Colonic mucosa (tissue), 4 donors: ENCODE results near the gene RPUSD1. TPM values are rescaled to one million over a fixed set of nuclear protein-coding genes. Genes with fewer than 3 reads are reported as not detected.
"Not testable (repeated sequence)": the region's sequence is repeated elsewhere in the genome, so short reads cannot be mapped to it uniquely, and the experiment has no call there.

Experiments
- DNase-seq: peaks from one replicate; pipeline ENCODE4 v3.0.0-alpha.2; 2020
- H3K27ac ChIP-seq: fragments of 200-600 bp; one replicate; pipeline ENCODE4 v1.8.0; 2021
- H3K27me3 ChIP-seq: fragments of 200-600 bp; one replicate; pipeline ENCODE4 v1.8.0; 2021
- H3K36me3 ChIP-seq: fragments of 200-600 bp; one replicate; pipeline ENCODE4 v1.8.0; 2021
- H3K4me1 ChIP-seq: fragments of 200-600 bp; one replicate; pipeline ENCODE4 v1.8.0; 2021; ENCODE audit warnings: mild to moderate bottlenecking
- H3K4me3 ChIP-seq: fragments of 200-600 bp; one replicate; pipeline ENCODE4 v1.8.0; 2021
- H3K9ac ChIP-seq, 2 donors: one replicate each; pipeline ENCODE4 v1.7.0; 2013; ENCODE audit warnings: control low read depth in 2 of 2, low read depth in 2 of 2, low read length in 2 of 2
- H3K9me3 ChIP-seq: fragments of 200-600 bp; one replicate; pipeline ENCODE4 v1.8.0; 2021
- intact Hi-C: fragments of 100-400 bp; cut with DNase I; formaldehyde crosslinking; loops from one replicate; pipeline ENCODE4 v1.14.1; 2022
- total RNA-seq, 2 donors: library from RNA; stranded (reverse); fragmentation: NEBNext Ultra II Directional in 1 of 2; extraction: Animal tissue kit (Norgen Biotek cat#: 25700) in 1 of 2; gene quantifications; one replicate each; pipeline ENCODE4 v1.2.1, GENCODE V29; 2021
- TF ChIP-seq, protein P1 (sequence below): fragments of 200-600 bp; IDR thresholded peaks from one replicate; pipeline ENCODE4 v1.8.0; 2022; ENCODE audit warnings: antibody characterized with exemption, mild to moderate bottlenecking
- donor health status: healthy.
- donor health status: DM: no; HTN: no; CAD: no.
- donor health status: DM: no; HTN: no; CAD: no.

The RPUSD1 gene
- total RNA-seq, 2 donors from 2014 or later = 17.3 to 35.6 TPM

DNA sequence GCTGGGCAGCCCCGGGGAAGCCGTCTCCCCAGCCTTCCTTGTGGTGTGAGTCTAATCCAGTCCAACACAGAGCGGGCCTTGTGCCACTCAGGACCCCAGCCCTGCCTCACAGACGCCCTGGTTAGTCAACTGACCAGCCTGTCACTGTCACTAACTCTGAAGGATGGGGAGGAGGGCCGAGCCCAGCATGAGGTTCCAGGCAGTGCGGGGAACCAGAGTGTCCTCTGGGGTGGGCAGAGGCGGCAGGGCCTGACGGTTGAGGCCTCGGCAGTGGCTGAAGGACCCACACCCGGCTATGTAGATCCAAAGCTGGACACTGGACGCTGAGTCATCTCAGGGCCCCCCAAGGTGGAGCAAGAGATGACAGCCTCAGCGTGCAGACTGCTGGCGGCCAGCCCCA lies 8.6 kb downstream of the RPUSD1 start:
- no peak overlapping the region for H3K4me3 ChIP-seq
- H3K9me3 ChIP-seq = no peaks in the 10 kb centered on the region
- no peak overlapping the region for H3K27ac ChIP-seq
- intact Hi-C loops = no loop called here
- no peak for DNase-seq
- H3K27me3 ChIP-seq = peaks cover 22% of the 10 kb centered on the region
- TF ChIP-seq, protein P1, sequence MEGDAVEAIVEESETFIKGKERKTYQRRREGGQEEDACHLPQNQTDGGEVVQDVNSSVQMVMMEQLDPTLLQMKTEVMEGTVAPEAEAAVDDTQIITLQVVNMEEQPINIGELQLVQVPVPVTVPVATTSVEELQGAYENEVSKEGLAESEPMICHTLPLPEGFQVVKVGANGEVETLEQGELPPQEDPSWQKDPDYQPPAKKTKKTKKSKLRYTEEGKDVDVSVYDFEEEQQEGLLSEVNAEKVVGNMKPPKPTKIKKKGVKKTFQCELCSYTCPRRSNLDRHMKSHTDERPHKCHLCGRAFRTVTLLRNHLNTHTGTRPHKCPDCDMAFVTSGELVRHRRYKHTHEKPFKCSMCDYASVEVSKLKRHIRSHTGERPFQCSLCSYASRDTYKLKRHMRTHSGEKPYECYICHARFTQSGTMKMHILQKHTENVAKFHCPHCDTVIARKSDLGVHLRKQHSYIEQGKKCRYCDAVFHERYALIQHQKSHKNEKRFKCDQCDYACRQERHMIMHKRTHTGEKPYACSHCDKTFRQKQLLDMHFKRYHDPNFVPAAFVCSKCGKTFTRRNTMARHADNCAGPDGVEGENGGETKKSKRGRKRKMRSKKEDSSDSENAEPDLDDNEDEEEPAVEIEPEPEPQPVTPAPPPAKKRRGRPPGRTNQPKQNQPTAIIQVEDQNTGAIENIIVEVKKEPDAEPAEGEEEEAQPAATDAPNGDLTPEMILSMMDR = no peak
- H3K9ac ChIP-seq = no peak overlapping the region
- H3K36me3 ChIP-seq = no peaks in the 10 kb centered on the region
- no peaks in the 10 kb centered on the region for H3K4me1 ChIP-seq

DNA sequence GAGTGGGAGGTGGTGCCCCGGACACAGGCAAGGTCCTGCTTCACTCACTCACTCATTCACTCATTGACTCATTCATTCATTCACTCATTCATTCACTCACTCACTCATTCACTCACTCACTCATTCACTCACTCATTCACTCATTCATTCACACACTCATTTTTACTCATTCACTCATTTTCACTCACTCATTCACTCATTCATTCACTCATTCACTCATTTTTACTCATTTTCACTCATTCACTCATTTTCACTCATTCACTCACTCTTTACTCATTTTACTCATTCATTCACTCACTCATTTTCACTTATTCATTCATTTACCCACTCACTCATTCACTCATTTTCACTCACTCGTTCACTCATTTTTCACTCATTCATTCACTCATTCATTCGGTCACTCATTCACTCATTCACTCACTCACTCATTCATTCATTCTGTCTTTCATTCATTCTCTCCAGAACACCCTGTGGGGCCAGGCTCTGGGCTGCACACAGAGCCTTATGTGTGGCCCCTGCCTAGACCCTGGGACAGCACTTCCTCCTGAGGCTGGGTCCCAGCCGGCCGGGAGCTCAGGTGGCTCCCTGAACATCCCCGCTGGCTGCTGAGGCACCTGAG lies 9.2 kb downstream of the RPUSD1 start:
- Histone ChIP-seq H3K27me3 (peaks cover 22% of the 10 kb centered on the region), H3K36me3 (no peaks in the 10 kb centered on the region), H3K4me3 (no peak overlapping the region), H3K27ac (no peak overlapping the region), H3K9me3 (no peaks in the 10 kb centered on the region), H3K4me1 (no peaks in the 10 kb centered on the region), H3K9ac (no peak overlapping the region)
- intact Hi-C loops = no loop called here
- DNase-seq = no peak
- TF ChIP-seq, protein P1 = no peak

DNA sequence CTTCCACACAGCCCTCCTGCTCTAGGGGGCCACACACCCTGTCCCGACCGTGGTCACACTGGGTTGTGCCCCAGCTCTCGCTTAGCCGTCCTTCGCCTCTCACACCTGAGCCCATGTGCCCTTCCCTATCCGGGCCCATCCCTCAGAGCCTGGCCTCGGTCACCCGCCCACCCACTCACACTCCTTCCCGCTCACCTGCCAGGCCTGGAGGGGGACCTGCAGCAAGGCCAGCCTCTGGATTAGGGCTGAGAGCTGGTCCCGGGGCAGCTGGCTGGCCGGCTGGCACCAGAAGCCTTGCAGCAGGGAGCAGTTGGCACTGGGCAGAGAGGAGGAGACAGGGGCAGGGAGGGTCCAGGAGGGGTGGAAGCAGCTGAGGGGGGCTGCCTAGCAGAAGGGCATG lies 9.7 kb downstream of the RPUSD1 start:
- Histone ChIP-seq H3K9ac (no peak overlapping the region), H3K9me3 (no peaks in the 10 kb centered on the region), H3K27me3 (peaks cover 22% of the 10 kb centered on the region), H3K4me1 (no peaks in the 10 kb centered on the region), H3K27ac (no peak overlapping the region), H3K36me3 (no peaks in the 10 kb centered on the region), H3K4me3 (no peak overlapping the region)
- no peak for DNase-seq
- TF ChIP-seq, protein P1 = no peak
- intact Hi-C loops = no loop called here

DNA sequence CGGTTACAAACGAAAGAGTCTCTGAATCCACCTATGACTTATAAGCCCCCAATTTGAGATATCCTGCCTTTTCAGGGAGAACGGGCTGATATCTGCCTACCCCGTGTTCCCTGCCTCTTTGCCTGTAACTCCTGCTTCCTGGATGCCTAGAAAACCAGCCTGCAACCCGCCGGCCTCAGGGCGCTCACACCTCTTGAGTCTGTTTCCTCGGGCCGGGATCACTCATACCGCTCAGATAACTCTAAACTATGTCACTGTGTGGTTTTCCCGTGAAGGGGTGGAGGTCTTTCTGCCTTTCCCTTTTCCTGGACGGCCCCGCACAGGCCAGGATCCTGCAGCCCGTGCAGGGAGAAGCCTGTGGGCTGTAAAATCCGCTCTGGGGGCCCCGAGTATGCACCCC lies 10.4 kb downstream of the RPUSD1 start:
- H3K4me3 ChIP-seq = no peak overlapping the region
- peaks cover 17% of the 10 kb centered on the region for H3K27me3 ChIP-seq
- no peaks in the 10 kb centered on the region for H3K4me1 ChIP-seq
- H3K9me3 ChIP-seq = no peaks in the 10 kb centered on the region
- no peak overlapping the region for H3K27ac ChIP-seq
- no peaks in the 10 kb centered on the region for H3K36me3 ChIP-seq
- H3K9ac ChIP-seq = no peak overlapping the region
- TF ChIP-seq, protein P1 = no peak
- no peak for DNase-seq
- intact Hi-C loops = no loop called here

DNA sequence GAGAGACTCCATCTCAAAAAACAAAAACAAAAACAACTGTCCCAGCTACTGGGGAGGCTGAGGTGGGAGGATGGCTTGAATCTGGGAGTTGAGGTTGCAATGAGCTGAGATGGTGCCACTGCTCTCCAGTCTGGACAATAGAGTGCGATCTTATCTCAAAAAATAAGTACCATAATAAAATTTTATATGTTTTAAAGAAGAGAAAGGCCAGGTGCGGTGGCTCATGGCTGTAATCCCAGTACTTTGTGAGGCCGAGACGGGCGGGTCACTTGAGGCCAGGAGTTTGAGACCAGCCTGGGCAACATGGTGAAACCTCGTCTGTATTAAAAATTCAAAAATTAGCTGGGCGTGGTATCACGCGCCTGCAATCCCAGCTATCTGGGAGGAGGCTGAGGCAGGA lies 11.4 kb downstream of the RPUSD1 start:
- Histone ChIP-seq H3K27ac (no peak overlapping the region), H3K27me3 (peaks cover 7% of the 10 kb centered on the region), H3K4me1 (no peaks in the 10 kb centered on the region), H3K9me3 (no peaks in the 10 kb centered on the region), H3K36me3 (no peaks in the 10 kb centered on the region), H3K4me3 (no peak overlapping the region), H3K9ac (no peak overlapping the region)
- TF ChIP-seq, protein P1 = no peak
- no peak for DNase-seq
- intact Hi-C loops = no loop called here

DNA sequence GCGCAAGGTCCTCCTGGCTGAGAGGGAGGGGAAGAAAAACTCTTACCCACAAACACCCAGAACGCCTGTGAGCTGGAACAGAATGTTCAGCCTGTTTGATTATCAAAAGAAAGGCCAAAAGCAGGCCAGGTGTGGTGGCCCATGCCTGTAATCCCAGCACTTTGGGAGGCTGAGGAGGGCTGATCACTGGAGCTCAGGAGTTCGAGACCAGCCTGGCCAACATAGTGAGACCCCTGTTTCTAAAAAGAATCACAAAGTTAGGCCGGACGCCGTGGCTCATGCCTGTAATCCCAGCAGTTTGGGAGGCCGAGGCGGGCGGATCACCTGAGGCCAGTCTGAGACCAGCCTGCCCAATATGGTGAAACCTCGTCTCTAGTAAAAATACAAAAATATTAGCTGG lies 11.9 kb downstream of the RPUSD1 start:
- H3K36me3 ChIP-seq, intact Hi-C loops, H3K9me3 ChIP-seq, DNase-seq, H3K4me3 ChIP-seq, H3K27me3 ChIP-seq, H3K4me1 ChIP-seq, H3K9ac ChIP-seq, H3K27ac ChIP-seq: not testable (repeated sequence)
